Esophagus squamous epithelium (tissue), 5 donors: ENCODE measurements around the gene IP6K3. TPM values are rescaled to one million over a fixed set of nuclear protein-coding genes. Genes with fewer than 3 reads are reported as not detected.

ENCODE experiments used
- DNase-seq: peaks from one replicate; lab custom pipeline; 2025; lab: John Stamatoyannopoulos, UW
- H3K27ac ChIP-seq, 4 donors: fragments of 200-600 bp; sonication (generic); one replicate each; pipeline ENCODE4 v1.5.1; 2016 to 2019; ENCODE audit warnings: mild to moderate bottlenecking in 1 of 4
- H3K27me3 ChIP-seq, 4 donors: fragments of 200-600 bp; sonication (generic); 1 replicate in 3 of 4; 2 replicates in 1 of 4; pipeline versions ENCODE4 v1.5.1 to v1.6.0; 2017 to 2021; ENCODE audit warnings: antibody characterized with exemption in 1 of 4
- H3K36me3 ChIP-seq, 3 donors: fragments of 200-600 bp; sonication (generic); one replicate each; pipeline ENCODE4 v1.5.1; 2016 to 2019
- H3K4me1 ChIP-seq, 3 donors: fragments of 200-600 bp; sonication (generic); one replicate each; pipeline ENCODE4 v1.5.1; 2017 to 2019
- H3K4me3 ChIP-seq, 4 donors: fragments of 200-600 bp; sonication (generic); 1 replicate in 3 of 4; 2 replicates in 1 of 4; pipeline ENCODE4 v1.5.1; 2016 to 2019; ENCODE audit warnings: mild to moderate bottlenecking in 2 of 4, moderate library complexity in 1 of 4
- H3K9me3 ChIP-seq, 3 donors: fragments of 200-600 bp; sonication (generic); one replicate each; pipeline ENCODE4 v1.5.1; 2016 to 2019
- CTCF ChIP-seq, 6 experiments: fragments of 450-650 bp in 4 of 6; fragments of 200-600 bp in 2 of 6; sonication (generic) in 2 of 6; IDR thresholded peaks; one replicate each; pipeline ENCODE4 v1.5.1; 2016 to 2019; ENCODE audit warnings: antibody characterized with exemption in 6 of 6, mild to moderate bottlenecking in 4 of 6, moderate library complexity in 4 of 6
- POLR2A ChIP-seq, 4 donors: fragments of 450-650 bp; IDR thresholded peaks; one replicate each; pipeline ENCODE4 v1.6.1; 2017; ENCODE audit warnings: antibody characterized with exemption in 4 of 4, mild to moderate bottlenecking in 4 of 4, moderate library complexity in 3 of 4
- whole genome bisulfite sequencing, 2 donors: methylation state at CpG; one replicate each; pipeline ENCODE4 v1.1.5; 2018; 5-methylcytosine and 5-hydroxymethylcytosine counted together
- intact Hi-C: fragments of 100-400 bp; cut with DNase I; formaldehyde crosslinking; loops from one replicate; pipeline ENCODE4 v1.15.0; 2022
- total RNA-seq, 4 donors: library from RNA; depleted of rRNA; stranded (reverse); fragments of >200 nt; gene quantifications; one replicate each; pipeline ENCODE4 v1.1.0, GENCODE V29; 2016
- donor health status: DM: yes; HTN: yes; CAD: no.

IP6K3 gene
- total RNA-seq, 4 donors from 2014 or later, result 0.75 to 5.5 (median 1.7) TPM; not detected in 1

GRCh38 chr6:33718713-33719112, 28.0 kb downstream of the IP6K3 start:
- H3K4me3 ChIP-seq, result no peak overlapping the region

GRCh38 chr6:33717934-33718455, 28.7 kb downstream of the IP6K3 start:
- no peak for DNase-seq
- Histone ChIP-seq H3K27ac (peak overlapping the region; percentile 71 to 86 (median 79)), H3K27me3 (peaks cover 0 to 6% (median 0%) of the 10 kb centered on the region in 4 donors), H3K4me1 (peaks cover 12 to 63% (median 47%) of the 10 kb centered on the region in 3 donors), H3K9me3 (no peaks in the 10 kb centered on the region), H3K4me3 (no peak overlapping the region), H3K36me3 (no peaks in the 10 kb centered on the region)
- intact Hi-C loops, result no loop called here
- 25 to 34% methylated on average over 6 of the region's 6 CpGs for WGBS, 2 donors
- TF ChIP-seq CTCF (IDR thresholded peaks at IDR 0.05), result no peak
- no peak for TF ChIP-seq POLR2A (IDR thresholded peaks at IDR 0.05)

More at GRCh38 chr6:33718713-33719112, 28.0 kb downstream of the IP6K3 start:
- intact Hi-C loops, result no loop called here
- TF ChIP-seq POLR2A (IDR thresholded peaks at IDR 0.05) (no peak), CTCF (IDR thresholded peaks at IDR 0.05) (no peak)
- no peak for DNase-seq
- Histone ChIP-seq H3K9me3 (no peaks in the 10 kb centered on the region), H3K27me3 (peaks cover 0 to 7% (median 0%) of the 10 kb centered on the region in 4 donors), H3K27ac (peak overlapping the region; percentile 71 to 86 (median 79)), H3K36me3 (no peaks in the 10 kb centered on the region), H3K4me1 (peaks cover 12 to 63% (median 47%) of the 10 kb centered on the region in 3 donors)
- WGBS, 2 donors, result 81 to 83% methylated on average over 2 of the region's 2 CpGs

- no peaks in the 10 kb centered on the region for H3K9me3 ChIP-seq
- WGBS, 2 donors, result 52 to 57% methylated on average over 8 of the region's 8 CpGs
- no peak for TF ChIP-seq CTCF (IDR thresholded peaks at IDR 0.05)
- no peak for TF ChIP-seq POLR2A (IDR thresholded peaks at IDR 0.05)
- H3K4me3 ChIP-seq, result no peak overlapping the region
- H3K4me1 ChIP-seq, result peaks cover 12 to 65% (median 47%) of the 10 kb centered on the region in 3 donors
- intact Hi-C loops, result no loop called here
- H3K27me3 ChIP-seq, result no peaks in the 10 kb centered on the region
- no peaks in the 10 kb centered on the region for H3K36me3 ChIP-seq
- DNase-seq, result no peak
- H3K27ac ChIP-seq, result peak overlapping the region; percentile 47 to 84 (median 76)
Observed at GRCh38 chr6:33716890-33717632, 29.6 kb downstream of the IP6K3 start.

GRCh38 chr6:33716379-33716778, 30.3 kb downstream of the IP6K3 start:
- no peaks in the 10 kb centered on the region for H3K36me3 ChIP-seq
- no peak for TF ChIP-seq CTCF (IDR thresholded peaks at IDR 0.05)
- no peak for TF ChIP-seq POLR2A (IDR thresholded peaks at IDR 0.05)
- peaks cover 13 to 66% (median 47%) of the 10 kb centered on the region in 3 donors for H3K4me1 ChIP-seq
- no peaks in the 10 kb centered on the region for H3K27me3 ChIP-seq
- no peak overlapping the region for H3K4me3 ChIP-seq
- intact Hi-C loops, result no loop called here
- WGBS, 2 donors, result 37 to 46% methylated on average over 6 to 7 of the region's 7 CpGs
- peak overlapping the region; percentile 47 to 84 (median 76) for H3K27ac ChIP-seq
- H3K9me3 ChIP-seq, result no peaks in the 10 kb centered on the region
- DNase-seq, result no peak

GRCh38 chr6:33714385-33715040, 32.2 kb downstream of the IP6K3 start:
- WGBS, 2 donors, result 90 to 100% methylated on average over 4 to 7 of the region's 7 CpGs
- Histone ChIP-seq H3K4me3 (no peak overlapping the region), H3K36me3 (peaks cover 0 to 2% (median 0%) of the 10 kb centered on the region in 3 donors), H3K27me3 (no peaks in the 10 kb centered on the region), H3K4me1 (peaks cover 25 to 66% (median 42%) of the 10 kb centered on the region in 3 donors), H3K27ac (no peak overlapping the region), H3K9me3 (no peaks in the 10 kb centered on the region)
- TF ChIP-seq CTCF (IDR thresholded peaks at IDR 0.05) (no peak), POLR2A (IDR thresholded peaks at IDR 0.05) (no peak)
- intact Hi-C loops, result no loop called here
- no peak for DNase-seq
